Smooth muscle cell (in vitro differentiated cells): Measurements from ENCODE around the gene LIME1. TPM values are rescaled to one million over a fixed set of nuclear protein-coding genes. Genes with fewer than 3 reads are reported as not detected.

ENCODE experiments used
- DNase-seq: peaks from one replicate; lab custom pipeline; 2025; ENCODE audit not compliant: unreplicated experiment; lab: John Stamatoyannopoulos, UW
- H2AFZ ChIP-seq: fragments of 200-600 bp; sonication (generic); 2 replicates; pipeline ENCODE4 v1.6.0; 2016; ENCODE audit warnings: antibody characterized with exemption, low read depth, mild to moderate bottlenecking
- H3F3A ChIP-seq: fragments of 200-600 bp; sonication (generic); 2 replicates; pipeline ENCODE4 v1.6.0; 2017; ENCODE audit warnings: antibody characterized with exemption, low read depth
- H3K27ac ChIP-seq: fragments of 200-600 bp; sonication (generic); 2 replicates; pipeline ENCODE4 v1.5.1; 2016; ENCODE audit warnings: low read depth, mild to moderate bottlenecking
- H3K27me3 ChIP-seq: fragments of 200-600 bp; sonication (generic); 2 replicates; pipeline ENCODE4 v1.6.1; 2016; ENCODE audit warnings: low read depth, mild to moderate bottlenecking
- H3K36me3 ChIP-seq: fragments of 200-600 bp; sonication (generic); 2 replicates; pipeline ENCODE4 v1.5.1; 2016; ENCODE audit warnings: low read depth
- H3K4me1 ChIP-seq: fragments of 200-600 bp; sonication (generic); 2 replicates; pipeline ENCODE4 v1.5.1; 2016; ENCODE audit warnings: low read depth
- H3K4me2 ChIP-seq: fragments of 200-600 bp; sonication (generic); 2 replicates; pipeline ENCODE4 v1.6.0; 2016; ENCODE audit warnings: mild to moderate bottlenecking
- H3K4me3 ChIP-seq: fragments of 200-600 bp; sonication (generic); 2 replicates; pipeline ENCODE4 v1.5.1; 2016; ENCODE audit warnings: mild to moderate bottlenecking
- H3K79me2 ChIP-seq: fragments of 200-600 bp; sonication (generic); 2 replicates; pipeline ENCODE4 v1.6.0; 2016; ENCODE audit warnings: low read depth, mild to moderate bottlenecking
- H3K9ac ChIP-seq: fragments of 200-600 bp; sonication (generic); 2 replicates; pipeline ENCODE4 v1.6.0; 2016; ENCODE audit warnings: low read depth
- H3K9me3 ChIP-seq: fragments of 200-600 bp; sonication (generic); replicated peaks from 2 replicates; pipeline ENCODE4 v1.5.1; 2016; ENCODE audit warnings: low read depth
- H4K20me1 ChIP-seq: fragments of 200-600 bp; sonication (generic); 2 replicates; pipeline ENCODE4 v1.6.0; 2016; ENCODE audit warnings: low read depth
- WGBS: methylation state at CpG from one replicate; pipeline ENCODE4 v1.1.7; 2016; ENCODE audit warnings: low lambda C conversion rate; 5-methylcytosine and 5-hydroxymethylcytosine counted together
- polyA plus RNA-seq: library from polyadenylated mRNA; unstranded; fragments of >200 nt; fragmentation: Nextera tagmentation; extraction: Ambion mirVana; gene quantifications from 2 replicates; pipeline ENCODE4 v1.2.1, GENCODE V29; 2016
- total RNA-seq: library from RNA; depleted of rRNA; stranded (reverse); fragments of >200 nt; gene quantifications from 2 replicates; pipeline ENCODE4 v1.2.3, GENCODE V29; 2014
- TF ChIP-seq, protein P1 (sequence below): fragments of 200-600 bp; sonication (generic); IDR thresholded peaks from 2 replicates; pipeline ENCODE4 v1.5.1; 2017; ENCODE audit warnings: borderline replicate concordance, mild to moderate bottlenecking, antibody characterized with exemption; ENCODE audit not compliant: insufficient read depth, poor library complexity, severe bottlenecking

LIME1 gene
- total and polyA plus RNA-seq, 2 experiments from 2014 or later: 6.9 to 7.2 TPM

DNA sequence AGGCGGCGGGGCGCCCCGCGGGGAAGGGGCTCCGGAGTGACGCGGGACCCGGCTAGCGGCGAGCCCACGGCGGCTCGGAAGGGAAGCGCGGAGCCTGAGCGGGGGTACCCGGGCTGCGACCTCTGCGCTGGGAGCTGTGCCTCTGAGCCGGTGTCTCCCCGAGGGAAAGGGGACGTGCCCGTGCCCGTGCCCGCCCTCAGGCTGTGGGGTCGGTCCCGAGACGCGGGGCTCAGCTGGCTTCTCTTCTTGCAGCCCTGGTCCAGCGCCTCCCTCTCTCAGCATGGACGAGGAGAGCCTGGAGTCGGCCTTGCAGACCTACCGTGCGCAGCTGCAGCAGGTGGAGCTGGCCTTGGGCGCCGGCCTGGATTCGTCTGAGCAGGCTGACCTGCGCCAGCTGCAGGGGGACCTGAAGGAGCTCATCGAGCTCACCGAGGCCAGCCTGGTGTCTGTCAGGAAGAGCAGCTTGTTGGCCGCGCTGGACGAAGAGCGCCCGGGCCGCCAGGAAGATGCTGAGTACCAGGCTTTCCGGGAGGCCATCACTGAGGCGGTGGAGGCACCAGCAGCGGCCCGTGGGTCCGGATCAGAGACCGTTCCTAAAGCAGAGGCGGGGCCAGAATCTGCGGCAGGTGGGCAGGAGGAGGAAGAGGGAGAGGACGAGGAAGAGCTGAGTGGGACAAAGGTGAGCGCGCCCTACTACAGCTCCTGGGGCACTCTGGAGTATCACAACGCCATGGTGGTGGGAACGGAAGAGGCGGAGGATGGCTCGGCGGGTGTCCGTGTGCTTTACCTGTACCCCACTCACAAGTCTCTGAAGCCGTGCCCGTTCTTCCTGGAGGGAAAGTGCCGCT, 27.9 kb upstream of the LIME1 start:
- 33% methylated on average over 58 of the region's 67 CpGs for WGBS
- H3K36me3 ChIP-seq: peaks cover 13% of the 10 kb centered on the region
- no peaks in the 10 kb centered on the region for H3F3A ChIP-seq
- TF ChIP-seq, protein P1, sequence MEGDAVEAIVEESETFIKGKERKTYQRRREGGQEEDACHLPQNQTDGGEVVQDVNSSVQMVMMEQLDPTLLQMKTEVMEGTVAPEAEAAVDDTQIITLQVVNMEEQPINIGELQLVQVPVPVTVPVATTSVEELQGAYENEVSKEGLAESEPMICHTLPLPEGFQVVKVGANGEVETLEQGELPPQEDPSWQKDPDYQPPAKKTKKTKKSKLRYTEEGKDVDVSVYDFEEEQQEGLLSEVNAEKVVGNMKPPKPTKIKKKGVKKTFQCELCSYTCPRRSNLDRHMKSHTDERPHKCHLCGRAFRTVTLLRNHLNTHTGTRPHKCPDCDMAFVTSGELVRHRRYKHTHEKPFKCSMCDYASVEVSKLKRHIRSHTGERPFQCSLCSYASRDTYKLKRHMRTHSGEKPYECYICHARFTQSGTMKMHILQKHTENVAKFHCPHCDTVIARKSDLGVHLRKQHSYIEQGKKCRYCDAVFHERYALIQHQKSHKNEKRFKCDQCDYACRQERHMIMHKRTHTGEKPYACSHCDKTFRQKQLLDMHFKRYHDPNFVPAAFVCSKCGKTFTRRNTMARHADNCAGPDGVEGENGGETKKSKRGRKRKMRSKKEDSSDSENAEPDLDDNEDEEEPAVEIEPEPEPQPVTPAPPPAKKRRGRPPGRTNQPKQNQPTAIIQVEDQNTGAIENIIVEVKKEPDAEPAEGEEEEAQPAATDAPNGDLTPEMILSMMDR: no peak
- H2AFZ ChIP-seq: no peak overlapping the region
- peak overlapping the region; percentile 99 for H3K4me2 ChIP-seq
- H4K20me1 ChIP-seq: peaks cover 11% of the 10 kb centered on the region
- peaks cover 73% of the 10 kb centered on the region for H3K79me2 ChIP-seq
- DNase-seq: no peak
- peak overlapping the region; percentile 89 for H3K4me3 ChIP-seq
- H3K27ac ChIP-seq: peak overlapping the region; percentile 19
- H3K4me1 ChIP-seq: peaks cover 14% of the 10 kb centered on the region
- peak overlapping the region; percentile 79 for H3K9ac ChIP-seq
- H3K27me3 ChIP-seq: no peaks in the 10 kb centered on the region
- peaks cover 9% of the 10 kb centered on the region for H3K9me3 ChIP-seq

DNA sequence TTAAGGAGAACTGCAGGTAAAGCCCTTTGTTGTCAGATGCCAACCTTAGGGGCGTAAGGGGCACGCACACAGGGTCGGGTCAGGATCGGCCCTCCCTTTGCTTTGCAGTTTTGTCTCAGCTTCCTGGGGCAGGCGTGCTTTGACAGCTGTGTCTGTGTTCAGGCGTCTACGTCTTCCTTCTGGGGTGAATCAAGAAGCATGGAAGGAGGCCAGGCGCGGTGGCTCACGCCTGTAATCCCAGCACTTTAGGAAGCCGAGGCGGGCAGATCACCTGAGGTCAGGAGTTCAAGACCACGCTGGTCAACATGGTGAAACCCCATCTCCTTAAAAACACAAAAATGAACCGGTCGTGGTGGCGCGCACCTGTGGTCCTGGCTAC, 27.3 kb upstream of the LIME1 start:
- peaks cover 17% of the 10 kb centered on the region for H3K36me3 ChIP-seq
- no peak overlapping the region for H2AFZ ChIP-seq
- no peaks in the 10 kb centered on the region for H3K27me3 ChIP-seq
- no peak overlapping the region for H3K27ac ChIP-seq
- no peaks in the 10 kb centered on the region for H3F3A ChIP-seq
- H3K9me3 ChIP-seq: peaks cover 9% of the 10 kb centered on the region
- DNase-seq: no peak
- peaks cover 79% of the 10 kb centered on the region for H3K79me2 ChIP-seq
- peaks cover 11% of the 10 kb centered on the region for H4K20me1 ChIP-seq
- 97% methylated on average over 17 of the region's 17 CpGs for WGBS
- no peak overlapping the region for H3K9ac ChIP-seq
- H3K4me2 ChIP-seq: peak overlapping the region; percentile 99
- H3K4me1 ChIP-seq: peaks cover 14% of the 10 kb centered on the region
- TF ChIP-seq, protein P1: no peak
- no peak overlapping the region for H3K4me3 ChIP-seq

DNA sequence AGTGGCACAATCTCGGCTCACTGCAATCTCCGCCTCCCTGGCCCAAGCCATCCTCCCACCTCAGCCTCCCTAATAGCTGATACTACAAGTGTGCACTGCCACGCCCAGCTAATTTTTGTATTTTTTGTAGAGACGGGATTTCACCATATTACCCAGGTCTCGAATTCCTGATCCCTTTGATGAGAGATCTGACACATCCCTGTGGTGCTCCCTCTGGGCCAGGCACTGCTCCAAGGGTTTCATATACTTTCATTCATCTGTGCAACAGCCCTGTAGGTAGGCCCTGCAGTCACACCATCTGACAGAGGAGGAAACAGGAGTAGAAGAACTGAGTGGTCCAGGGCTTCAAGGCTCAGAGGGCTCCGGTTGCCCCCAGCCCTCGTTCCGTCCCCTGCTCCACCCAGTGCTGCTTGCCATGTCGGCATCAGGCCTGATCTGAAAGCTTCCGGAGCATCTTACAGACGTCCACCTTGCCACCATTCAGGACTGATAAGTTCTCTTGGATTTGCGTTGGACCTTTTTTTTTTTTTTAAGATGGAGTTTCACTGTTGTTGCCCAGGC, 25.3 kb upstream of the LIME1 start:
- TF ChIP-seq, protein P1: no peak
- Histone ChIP-seq H3F3A (no peaks in the 10 kb centered on the region), H3K4me3 (no peak overlapping the region), H3K79me2 (peaks cover 93% of the 10 kb centered on the region), H3K9ac (no peak overlapping the region), H3K4me1 (peaks cover 14% of the 10 kb centered on the region), H3K27me3 (no peaks in the 10 kb centered on the region), H3K27ac (no peak overlapping the region), H4K20me1 (peaks cover 11% of the 10 kb centered on the region), H3K9me3 (peaks cover 9% of the 10 kb centered on the region), H2AFZ (no peak overlapping the region), H3K4me2 (no peak overlapping the region), H3K36me3 (peaks cover 26% of the 10 kb centered on the region)
- 89% methylated on average over 12 of the region's 12 CpGs for WGBS
- DNase-seq: no peak
